Smooth muscle cell (in vitro differentiated cells): ENCODE data around the gene NONO. TPM values are rescaled to one million over a fixed set of nuclear protein-coding genes. Genes with fewer than 3 reads are reported as not detected.
"Not testable (repeated sequence)": the region's sequence is repeated elsewhere in the genome, so short reads cannot be mapped to it uniquely, and the experiment has no call there.

Experiments
- DNase-seq: peaks from one replicate; lab custom pipeline; 2025; ENCODE audit not compliant: unreplicated experiment; lab: John Stamatoyannopoulos, UW
- H2AFZ ChIP-seq: fragments of 200-600 bp; sonication (generic); 2 replicates; pipeline ENCODE4 v1.6.0; 2016; ENCODE audit warnings: antibody characterized with exemption, low read depth, mild to moderate bottlenecking
- H3F3A ChIP-seq: fragments of 200-600 bp; sonication (generic); 2 replicates; pipeline ENCODE4 v1.6.0; 2017; ENCODE audit warnings: antibody characterized with exemption, low read depth
- H3K27ac ChIP-seq: fragments of 200-600 bp; sonication (generic); 2 replicates; pipeline ENCODE4 v1.5.1; 2016; ENCODE audit warnings: low read depth, mild to moderate bottlenecking
- H3K27me3 ChIP-seq: fragments of 200-600 bp; sonication (generic); 2 replicates; pipeline ENCODE4 v1.6.1; 2016; ENCODE audit warnings: low read depth, mild to moderate bottlenecking
- H3K36me3 ChIP-seq: fragments of 200-600 bp; sonication (generic); 2 replicates; pipeline ENCODE4 v1.5.1; 2016; ENCODE audit warnings: low read depth
- H3K4me1 ChIP-seq: fragments of 200-600 bp; sonication (generic); 2 replicates; pipeline ENCODE4 v1.5.1; 2016; ENCODE audit warnings: low read depth
- H3K4me2 ChIP-seq: fragments of 200-600 bp; sonication (generic); 2 replicates; pipeline ENCODE4 v1.6.0; 2016; ENCODE audit warnings: mild to moderate bottlenecking
- H3K4me3 ChIP-seq: fragments of 200-600 bp; sonication (generic); 2 replicates; pipeline ENCODE4 v1.5.1; 2016; ENCODE audit warnings: mild to moderate bottlenecking
- H3K79me2 ChIP-seq: fragments of 200-600 bp; sonication (generic); 2 replicates; pipeline ENCODE4 v1.6.0; 2016; ENCODE audit warnings: low read depth, mild to moderate bottlenecking
- H3K9ac ChIP-seq: fragments of 200-600 bp; sonication (generic); 2 replicates; pipeline ENCODE4 v1.6.0; 2016; ENCODE audit warnings: low read depth
- H3K9me3 ChIP-seq: fragments of 200-600 bp; sonication (generic); replicated peaks from 2 replicates; pipeline ENCODE4 v1.5.1; 2016; ENCODE audit warnings: low read depth
- H4K20me1 ChIP-seq: fragments of 200-600 bp; sonication (generic); 2 replicates; pipeline ENCODE4 v1.6.0; 2016; ENCODE audit warnings: low read depth
- CTCF ChIP-seq: fragments of 200-600 bp; sonication (generic); IDR thresholded peaks from 2 replicates; pipeline ENCODE4 v1.5.1; 2017; ENCODE audit warnings: borderline replicate concordance, mild to moderate bottlenecking, antibody characterized with exemption; ENCODE audit not compliant: insufficient read depth, poor library complexity, severe bottlenecking
- WGBS: methylation state at CpG from one replicate; pipeline ENCODE4 v1.1.7; 2016; ENCODE audit warnings: low lambda C conversion rate; 5-methylcytosine and 5-hydroxymethylcytosine counted together
- polyA plus RNA-seq: library from polyadenylated mRNA; unstranded; fragments of >200 nt; fragmentation: Nextera tagmentation; extraction: Ambion mirVana; gene quantifications from 2 replicates; pipeline ENCODE4 v1.2.1, GENCODE V29; 2016
- total RNA-seq: library from RNA; depleted of rRNA; stranded (reverse); fragments of >200 nt; gene quantifications from 2 replicates; pipeline ENCODE4 v1.2.3, GENCODE V29; 2014

Gene NONO
- total and polyA plus RNA-seq, 2 experiments from 2014 or later: 192 to 256 TPM

- Histone ChIP-seq H3K27me3 (no peaks in the 10 kb centered on the region), H3K27ac (no peak overlapping the region), H2AFZ (no peak overlapping the region), H3K4me2 (no peak overlapping the region), H3F3A (no peaks in the 10 kb centered on the region), H3K9ac (no peak overlapping the region), H3K79me2 (no peaks in the 10 kb centered on the region), H3K4me1 (no peaks in the 10 kb centered on the region), H3K36me3 (no peaks in the 10 kb centered on the region), H3K4me3 (no peak overlapping the region), H3K9me3 (no peaks in the 10 kb centered on the region), H4K20me1 (peaks cover 9% of the 10 kb centered on the region)
- TF ChIP-seq CTCF: no peak
- DNase-seq: no peak
- WGBS: 79% methylated on average over 5 of the region's 5 CpGs
Observed at GRCh38 chrX:71302461-71303213, 19.2 kb downstream of the NONO start.

- H3K36me3 ChIP-seq: no peaks in the 10 kb centered on the region
Observed at GRCh38 chrX:71304561-71304960, 21.1 kb downstream of the NONO start.

GRCh38 chrX:71315917-71316316, 32.5 kb downstream of the NONO start:
- no peaks in the 10 kb centered on the region for H3K4me1 ChIP-seq
- H3K36me3 ChIP-seq: no peaks in the 10 kb centered on the region

More at GRCh38 chrX:71304561-71304960, 21.1 kb downstream of the NONO start:
- Histone ChIP-seq H3K4me3 (no peak overlapping the region), H3K27ac (no peak overlapping the region), H3K4me2 (no peak overlapping the region), H3K9ac (no peak overlapping the region), H3K27me3 (no peaks in the 10 kb centered on the region), H3K9me3 (no peaks in the 10 kb centered on the region), H4K20me1 (no peaks in the 10 kb centered on the region), H2AFZ (no peak overlapping the region), H3F3A (no peaks in the 10 kb centered on the region), H3K79me2 (no peaks in the 10 kb centered on the region), H3K4me1 (no peaks in the 10 kb centered on the region)
- no peak for DNase-seq
- 81% methylated on average over 2 of the region's 2 CpGs for WGBS
- TF ChIP-seq CTCF: no peak

GRCh38 chrX:71316959-71317358, 33.5 kb downstream of the NONO start:
- H3K9ac ChIP-seq: not testable (repeated sequence)

More at GRCh38 chrX:71315917-71316316, 32.5 kb downstream of the NONO start:
- Histone ChIP-seq H4K20me1 (no peaks in the 10 kb centered on the region), H3K9me3 (no peaks in the 10 kb centered on the region), H3K27me3 (no peaks in the 10 kb centered on the region), H2AFZ (no peak overlapping the region), H3K9ac (no peak overlapping the region), H3K27ac (peak overlapping the region; percentile 52), H3K4me3 (no peak overlapping the region), H3F3A (no peaks in the 10 kb centered on the region), H3K79me2 (no peaks in the 10 kb centered on the region), H3K4me2 (no peak overlapping the region)
- TF ChIP-seq CTCF: no peak
- 88% methylated on average over 7 of the region's 7 CpGs for WGBS
- DNase-seq: no peak

More at GRCh38 chrX:71316959-71317358, 33.5 kb downstream of the NONO start:
- WGBS: no CpG with 5 or more reads among the region's 1 CpG
- H3K4me3 ChIP-seq, H3K4me1 ChIP-seq, H3K27me3 ChIP-seq, H3K4me2 ChIP-seq, H3K27ac ChIP-seq, H3K79me2 ChIP-seq, H4K20me1 ChIP-seq, DNase-seq, H3F3A ChIP-seq, H3K36me3 ChIP-seq, H2AFZ ChIP-seq, H3K9me3 ChIP-seq: not testable (repeated sequence)
